Measurements from ENCODE around the gene ABLIM2. TPM values are rescaled to one million over a fixed set of nuclear protein-coding genes. Genes with fewer than 3 reads are reported as not detected.
A peak's percentile ranks its signal among the peaks of the same experiment; 100 is the strongest.

ABLIM2 gene
- total and polyA plus RNA-seq, 2 of the 4 experiments (the other 2 are of a cell fraction), result under 0.01 to 0.10 TPM

DNA sequence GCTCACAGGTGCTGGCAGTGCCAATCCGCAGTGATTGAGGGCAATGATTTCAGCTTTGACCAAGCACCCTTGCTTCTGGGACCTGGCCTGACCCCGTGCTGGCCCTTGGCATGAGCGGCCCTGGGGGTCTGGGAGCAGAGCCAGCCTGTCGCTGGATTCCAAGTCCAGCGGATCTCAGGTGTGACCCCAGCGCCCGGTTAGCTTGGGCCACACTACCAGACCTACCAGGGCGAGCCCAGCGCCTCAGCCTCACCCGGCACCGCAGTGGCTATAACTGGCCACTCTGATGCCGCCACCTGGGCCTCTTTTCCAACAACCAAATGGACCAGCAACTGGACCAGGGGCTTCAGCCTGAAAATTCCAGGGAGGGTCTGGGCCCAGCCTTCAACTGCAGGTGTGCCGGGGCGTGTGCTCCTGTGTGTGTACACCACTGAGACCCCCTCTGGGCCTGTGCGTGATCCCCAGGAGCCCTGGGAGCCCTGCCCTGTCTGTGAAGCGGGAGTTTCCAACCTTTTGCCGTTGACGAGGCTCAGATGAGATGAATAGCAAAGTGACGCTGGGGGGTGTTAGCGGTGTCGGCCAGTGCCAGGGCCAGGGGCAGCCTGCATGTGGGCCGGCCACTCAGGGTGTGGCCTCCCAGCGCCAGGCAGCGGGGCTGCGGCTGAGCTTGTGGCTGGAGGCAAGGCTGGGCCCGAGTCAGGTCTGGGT lies 41.1 kb upstream of the ABLIM2 start:
- Histone ChIP-seq H2BK120ac (ENCODE audit: low read depth, low read length) (peak overlapping the region; percentile 55; the same call in 1 of the 2 replicates), H2BK20ac (ENCODE audit: low read depth, low read length) (no peak overlapping the region), H3K9me3 (ENCODE audit: control insufficient read depth, insufficient read depth, low read length) (no peaks in the 10 kb centered on the region), H3K9ac (ENCODE audit: low read depth, low read length) (peak overlapping the region; percentile 48), H3K79me1 (ENCODE audit: low read depth in 1 of 2, low read length in 2 of 2) (no peaks in the 10 kb centered on the region), H3K23ac (ENCODE audit: low read depth, low read length) (no peak overlapping the region), H4K8ac (ENCODE audit: low read depth in 2 of 2, low read length in 2 of 2) (peak overlapping the region; percentile 51 to 66), H3K14ac (replicated peaks; ENCODE audit: low read depth, low read length) (peak overlapping the region; percentile 50), H3K27me3 (ENCODE audit: control insufficient read depth, insufficient read depth, low read length) (peaks cover 9% of the 10 kb centered on the region; the same call in 1 of the 2 replicates), H4K20me1 (ENCODE audit: insufficient read depth, low read length) (no peaks in the 10 kb centered on the region), H3K4me1 (ENCODE audit: control insufficient read depth, insufficient read depth, low read length) (peaks cover 14% of the 10 kb centered on the region), H3K27ac (ENCODE audit: insufficient read depth, low read length) (peak overlapping the region; percentile 26; the same call in 1 of the 2 replicates), H3K4ac (ENCODE audit: low read depth, low read length) (peak overlapping the region; percentile 73), H2BK15ac (ENCODE audit: low read depth, low read length) (peak overlapping the region; percentile 53; the same call in 1 of the 3 replicates), H3K4me3 (ENCODE audit: insufficient read depth, low read depth, low read length) (no peak overlapping the region), H2AFZ (replicated peaks; ENCODE audit: low read length, poor library complexity) (peak overlapping the region; percentile 95), H3K36me3 (ENCODE audit: control insufficient read depth, insufficient read depth, low read length) (no peaks in the 10 kb centered on the region), H3K18ac (ENCODE audit: low read depth, low read length) (no peak overlapping the region; the same call in 1 of the 2 replicates), H3K9me1 (ENCODE audit: insufficient read depth, low read length) (peaks cover 10% of the 10 kb centered on the region; the same call in 1 of the 2 replicates), H4K5ac (ENCODE audit: low read depth, low read length) (peak overlapping the region; percentile 46; the same call in 1 of the 2 replicates), H3K4me2 (ENCODE audit: low read depth, low read length) (peak overlapping the region; percentile 38), H3K56ac (ENCODE audit: extremely low read depth, insufficient read depth, low read length) (no peak overlapping the region), H2BK5ac (ENCODE audit: low read depth, low read length, poor library complexity, severe bottlenecking) (no peak overlapping the region), H2AK5ac (ENCODE audit: low read depth, low read length) (peak overlapping the region; percentile 91; the same call in 1 of the 2 replicates), H4K91ac (ENCODE audit: insufficient read depth, low read depth, low read length) (no peak overlapping the region; the same call in 1 of the 2 replicates), H2AK9ac (replicated peaks; ENCODE audit: low read depth, low read length, poor library complexity) (peak overlapping the region; percentile 70)
- in situ Hi-C loops (cut with MboI; ENCODE audit: low sequenced_read_pairs), result loop anchor here (25.0 kb wide), 1 partner anchor 413 kb away; no protein-coding TSS in a partner anchor
- ChIA-PET POLR2A (ENCODE audit: unreplicated experiment) (no interaction called here), CTCF (interaction anchor here (0.8 to 1.9 kb wide), 2 partner anchors 12 to 23 kb away, joined by 5 to 6 read pairs; no protein-coding TSS in a partner anchor)
- no peak for ATAC-seq (ENCODE audit: low read depth)
- no TSS peak for BruUV-seq (replicated peaks)
- dilution Hi-C loops (cut with HindIII; ENCODE audit: low sequenced_read_pairs, unreplicated experiment), result no loop called here
- intact Hi-C loops (cut with micrococcal nuclease), result no loop called here
- 93% methylated on average over 17 of the region's 26 CpGs; no CpG with 5 or more reads in 1 of the 2 experiments for WGBS, 2 experiments (ENCODE audit: extremely low coverage in 2 of 2, insufficient read length in 1 of 2)
- no peak for DNase-seq
- TF ChIP-seq POLR2A (IDR thresholded peaks at IDR 0.05; ENCODE audit: low read depth, low read length) (no peak), MAFK (IDR thresholded peaks at IDR 0.05; ENCODE audit: low read depth, low read length) (no peak), SMC3 (IDR thresholded peaks at IDR 0.05; ENCODE audit: low read depth, low read length) (no peak), USF2 (IDR thresholded peaks at IDR 0.05; ENCODE audit: low read depth, low read length) (no peak), NFE2L2 (IDR thresholded peaks at IDR 0.05; ENCODE audit: low read depth, low read length) (no peak), MAZ (IDR thresholded peaks at IDR 0.05; ENCODE audit: borderline replicate concordance, low read depth, low read length) (no peak), MXI1 (IDR thresholded peaks at IDR 0.05; ENCODE audit: borderline replicate concordance, low read depth, low read length) (no peak), RAD21 (IDR thresholded peaks at IDR 0.05; ENCODE audit: low read length) (no peak), CHD1 (IDR thresholded peaks at IDR 0.05; ENCODE audit: low read depth, low read length) (no peak), CEBPB (IDR thresholded peaks at IDR 0.05; ENCODE audit: low read depth, low read length) (no peak), FOS (IDR thresholded peaks at IDR 0.05; ENCODE audit: low read depth, low read length) (no peak), RCOR1 (IDR thresholded peaks at IDR 0.05; ENCODE audit: insufficient replicate concordance, low read length) (no peak)
- TF ChIP-seq, protein P1, sequence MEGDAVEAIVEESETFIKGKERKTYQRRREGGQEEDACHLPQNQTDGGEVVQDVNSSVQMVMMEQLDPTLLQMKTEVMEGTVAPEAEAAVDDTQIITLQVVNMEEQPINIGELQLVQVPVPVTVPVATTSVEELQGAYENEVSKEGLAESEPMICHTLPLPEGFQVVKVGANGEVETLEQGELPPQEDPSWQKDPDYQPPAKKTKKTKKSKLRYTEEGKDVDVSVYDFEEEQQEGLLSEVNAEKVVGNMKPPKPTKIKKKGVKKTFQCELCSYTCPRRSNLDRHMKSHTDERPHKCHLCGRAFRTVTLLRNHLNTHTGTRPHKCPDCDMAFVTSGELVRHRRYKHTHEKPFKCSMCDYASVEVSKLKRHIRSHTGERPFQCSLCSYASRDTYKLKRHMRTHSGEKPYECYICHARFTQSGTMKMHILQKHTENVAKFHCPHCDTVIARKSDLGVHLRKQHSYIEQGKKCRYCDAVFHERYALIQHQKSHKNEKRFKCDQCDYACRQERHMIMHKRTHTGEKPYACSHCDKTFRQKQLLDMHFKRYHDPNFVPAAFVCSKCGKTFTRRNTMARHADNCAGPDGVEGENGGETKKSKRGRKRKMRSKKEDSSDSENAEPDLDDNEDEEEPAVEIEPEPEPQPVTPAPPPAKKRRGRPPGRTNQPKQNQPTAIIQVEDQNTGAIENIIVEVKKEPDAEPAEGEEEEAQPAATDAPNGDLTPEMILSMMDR (conservative IDR thresholded peaks at IDR 0.05; ENCODE audit: low read depth, low read length), result no peak
- TF ChIP-seq, protein P2, sequence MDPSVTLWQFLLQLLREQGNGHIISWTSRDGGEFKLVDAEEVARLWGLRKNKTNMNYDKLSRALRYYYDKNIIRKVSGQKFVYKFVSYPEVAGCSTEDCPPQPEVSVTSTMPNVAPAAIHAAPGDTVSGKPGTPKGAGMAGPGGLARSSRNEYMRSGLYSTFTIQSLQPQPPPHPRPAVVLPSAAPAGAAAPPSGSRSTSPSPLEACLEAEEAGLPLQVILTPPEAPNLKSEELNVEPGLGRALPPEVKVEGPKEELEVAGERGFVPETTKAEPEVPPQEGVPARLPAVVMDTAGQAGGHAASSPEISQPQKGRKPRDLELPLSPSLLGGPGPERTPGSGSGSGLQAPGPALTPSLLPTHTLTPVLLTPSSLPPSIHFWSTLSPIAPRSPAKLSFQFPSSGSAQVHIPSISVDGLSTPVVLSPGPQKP (IDR thresholded peaks at IDR 0.05; ENCODE audit: borderline replicate concordance, low read depth, low read length), result no peak
